GM21825 (cell line): Measurements from ENCODE around the gene ADGRF5.

Experiments used
- ATAC-seq: cut with Tn5 transposase; IDR thresholded peaks from one replicate; pipeline ENCODE4 v1.9.1; 2021; ENCODE audit warnings: mild to moderate bottlenecking, moderate library complexity; ENCODE audit not compliant: unreplicated experiment

Gene ADGRF5

DNA sequence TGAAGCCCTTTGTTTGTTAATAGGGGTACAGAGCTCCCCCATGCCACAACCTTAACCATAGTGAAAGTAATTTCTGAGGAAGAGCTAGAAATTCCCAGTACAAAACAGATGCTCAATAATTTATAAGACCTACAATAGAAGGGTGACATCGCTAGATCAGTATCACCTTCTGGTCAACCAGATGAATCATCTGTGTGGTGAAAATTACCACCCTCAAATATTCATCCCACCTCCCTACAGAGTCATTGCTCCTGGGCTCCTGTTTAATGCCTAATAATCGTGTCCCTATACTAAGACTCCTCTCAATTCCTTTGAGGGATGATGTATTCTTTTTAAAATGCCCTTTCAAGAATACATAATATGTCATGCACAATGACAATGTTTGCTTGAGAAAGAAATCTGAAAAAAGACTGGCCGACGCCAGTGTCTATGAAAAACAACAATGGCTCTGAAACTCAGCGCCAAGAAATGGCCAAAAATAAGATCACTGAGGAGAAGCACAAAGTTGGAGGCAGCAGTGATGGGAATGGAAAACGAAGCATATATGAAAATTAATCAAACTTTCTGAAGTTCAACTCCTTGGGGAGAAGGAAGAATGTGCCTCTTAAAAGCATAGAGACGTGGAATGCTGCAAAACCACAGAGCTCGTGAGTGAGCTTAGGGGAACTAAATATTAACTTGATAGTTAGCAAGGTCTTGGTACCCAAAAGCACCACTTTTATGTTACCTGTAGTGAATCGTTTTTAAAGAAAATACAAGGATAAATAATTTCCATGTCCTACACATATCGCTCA, 11.0 kb upstream of the ADGRF5 start:
- ATAC-seq, result no peak

DNA sequence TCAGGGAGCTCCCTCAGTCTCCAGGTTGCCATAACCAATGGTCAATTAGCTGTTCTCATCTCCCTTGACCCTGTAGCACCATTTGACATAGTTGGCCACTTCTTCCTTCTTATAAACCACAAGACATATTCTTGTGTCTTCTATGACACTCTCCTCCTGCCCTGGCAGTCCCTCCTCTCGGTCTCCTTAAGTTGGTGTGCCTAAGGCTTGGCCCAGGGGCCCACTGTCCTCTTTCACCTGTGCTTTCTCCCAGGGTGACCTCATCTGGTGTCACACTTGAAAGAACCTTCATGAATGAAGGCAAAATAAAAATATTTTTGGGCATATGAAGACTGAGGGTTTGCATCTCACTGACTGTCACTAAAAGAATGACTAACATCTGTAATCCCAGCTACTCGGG, 9.7 kb upstream of the ADGRF5 start:
- ATAC-seq, result no peak

- no peak for ATAC-seq
Measured at GRCh38 chr6:46930331-46930730, 8.6 kb upstream of the ADGRF5 start.

DNA sequence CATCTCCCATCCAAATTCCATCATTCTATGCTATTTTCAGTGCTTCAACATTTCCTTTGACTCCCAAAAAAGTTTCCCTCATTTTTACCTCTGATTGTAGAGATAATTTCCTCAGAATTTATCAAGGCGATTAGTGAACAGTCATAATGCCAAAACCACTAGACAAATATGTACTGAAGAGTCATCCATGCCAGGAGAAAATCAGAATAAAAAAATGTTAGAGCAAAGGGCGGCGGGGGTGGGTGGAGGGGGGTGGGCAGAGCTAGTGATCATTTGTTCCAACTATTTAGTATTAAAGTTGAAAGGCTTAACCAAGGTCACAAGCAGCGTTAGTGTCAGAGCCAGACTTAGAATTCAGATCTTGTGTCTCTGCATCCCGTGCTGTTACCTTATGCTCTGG, 5.3 kb upstream of the ADGRF5 start:
- ATAC-seq, result no peak

DNA sequence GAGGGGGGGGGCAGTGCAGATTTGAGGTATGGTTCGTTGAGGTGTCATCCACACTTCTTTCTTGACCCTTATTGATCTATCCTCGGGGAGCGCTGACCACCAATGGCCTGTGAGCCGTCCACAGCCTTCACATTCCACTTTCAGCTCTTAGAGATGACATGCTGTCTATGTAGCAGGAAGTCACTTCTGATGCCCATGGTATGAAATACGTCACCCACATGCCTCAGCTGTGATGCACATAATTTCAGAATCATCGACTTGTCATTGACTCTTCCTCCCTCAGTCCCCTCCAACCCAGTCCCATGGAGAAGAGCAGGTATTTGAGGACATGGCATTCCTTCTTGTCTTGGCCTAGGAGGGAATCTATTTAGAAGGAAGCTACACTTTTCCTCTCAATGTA, 4.7 kb upstream of the ADGRF5 start:
- no peak for ATAC-seq

GRCh38 chr6:46925563-46926253, 4.0 kb upstream of the ADGRF5 start:
- no peak for ATAC-seq

DNA sequence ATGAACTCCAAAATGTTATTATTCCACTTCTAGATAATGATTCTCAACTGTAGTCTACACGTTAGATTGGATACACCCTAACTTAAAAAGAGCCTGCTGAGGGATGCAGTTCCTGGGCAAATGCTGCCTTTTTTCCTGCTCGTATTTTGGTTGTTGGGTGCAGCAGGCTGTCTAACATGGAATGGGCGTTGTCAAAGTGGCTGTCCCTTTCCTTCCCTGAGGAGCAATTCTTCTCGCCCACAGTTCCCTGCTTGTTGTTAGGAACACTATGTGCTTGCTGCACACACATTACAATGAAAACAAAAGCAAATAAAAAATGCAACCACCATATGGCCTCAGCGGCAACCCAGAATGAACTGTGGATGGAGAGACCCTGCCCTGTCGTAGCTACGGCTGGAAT, 1.7 kb upstream of the ADGRF5 start:
- no peak for ATAC-seq

DNA sequence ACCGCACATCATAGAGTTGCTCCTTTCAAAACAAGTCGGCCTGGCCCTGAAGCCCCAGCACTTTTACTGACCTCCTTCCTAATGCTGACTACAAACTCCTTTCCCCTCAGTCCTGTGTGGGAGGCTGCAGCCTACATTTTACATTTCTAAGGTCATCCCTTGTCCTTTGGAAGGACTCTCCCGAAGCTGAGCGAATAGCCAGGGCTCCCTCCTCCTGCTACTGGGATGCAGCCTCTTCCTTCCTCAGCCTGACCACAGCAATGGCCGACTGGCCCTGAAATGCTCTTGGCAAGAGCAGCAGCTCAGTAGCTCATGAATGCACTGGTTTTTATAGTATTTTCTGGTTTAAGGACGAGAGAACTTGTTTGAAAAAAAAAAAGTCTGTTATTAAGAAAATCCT, 679 bp downstream of the ADGRF5 start:
- ATAC-seq, result no peak

DNA sequence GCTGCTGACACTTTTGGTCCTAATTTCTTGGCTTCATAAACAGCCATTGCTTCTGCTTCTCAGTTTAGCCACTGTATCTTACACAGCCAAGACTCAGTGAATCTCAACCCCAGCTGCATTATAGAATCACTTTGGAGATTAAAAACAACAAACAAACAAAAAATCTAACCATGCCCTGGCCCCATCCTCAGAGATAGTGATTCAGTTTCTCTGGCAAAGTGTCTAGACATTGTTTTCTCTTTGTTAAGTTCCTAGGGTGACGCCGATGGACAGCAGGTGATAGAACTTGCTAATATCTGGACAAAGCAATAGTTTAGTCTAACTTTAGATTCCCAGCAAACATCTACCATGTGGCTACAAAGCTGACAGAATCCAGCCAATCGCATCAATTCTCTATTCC, 2.9 kb downstream of the ADGRF5 start:
- no peak for ATAC-seq

DNA sequence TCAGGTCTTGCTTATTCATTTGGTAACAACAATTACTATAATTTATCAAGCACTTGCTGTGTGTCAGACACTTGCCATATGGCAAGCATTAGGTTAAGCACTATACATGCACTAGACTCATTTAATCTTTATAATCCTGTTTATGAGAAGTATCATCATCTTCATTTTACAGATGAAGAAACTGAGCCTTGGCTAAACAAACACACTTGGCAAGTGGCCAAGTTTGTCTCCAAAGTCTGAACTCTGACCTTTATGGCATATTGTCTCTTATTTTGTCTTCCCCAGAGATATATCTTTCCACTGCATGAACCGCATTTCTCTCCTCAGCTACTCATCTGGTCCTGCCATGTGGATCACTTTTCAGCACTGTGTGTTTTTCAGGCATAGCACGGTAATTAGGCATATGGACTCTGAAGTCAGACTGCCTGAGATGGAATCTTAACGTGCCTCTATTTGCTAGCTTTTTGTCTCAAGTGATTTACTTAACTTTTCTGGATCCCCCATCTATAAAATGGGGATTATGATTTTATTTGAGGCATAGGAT, 4.7 kb downstream of the ADGRF5 start:
- no peak for ATAC-seq

- no peak for ATAC-seq
Measured at GRCh38 chr6:46915866-46916265, 5.9 kb downstream of the ADGRF5 start.

DNA sequence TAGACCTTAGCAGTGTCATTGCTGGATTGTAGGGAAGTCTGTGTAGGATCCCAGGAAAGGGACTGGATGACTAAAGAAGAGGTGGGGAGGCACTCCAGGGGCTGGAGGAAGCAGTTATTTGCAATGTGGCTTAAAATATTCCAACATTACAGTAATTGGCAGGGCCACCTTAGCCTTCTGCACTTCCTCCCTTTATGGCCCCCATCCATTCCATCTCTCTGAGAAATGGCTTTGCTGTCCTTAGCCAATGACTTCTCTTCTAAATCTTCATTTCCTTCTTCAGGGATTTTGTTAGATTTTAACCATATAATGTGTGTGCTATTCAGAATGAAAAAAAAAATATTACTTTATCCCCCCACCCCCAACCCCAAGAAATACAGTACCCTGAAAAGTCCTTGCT, 6.4 kb downstream of the ADGRF5 start:
- ATAC-seq, result no peak

DNA sequence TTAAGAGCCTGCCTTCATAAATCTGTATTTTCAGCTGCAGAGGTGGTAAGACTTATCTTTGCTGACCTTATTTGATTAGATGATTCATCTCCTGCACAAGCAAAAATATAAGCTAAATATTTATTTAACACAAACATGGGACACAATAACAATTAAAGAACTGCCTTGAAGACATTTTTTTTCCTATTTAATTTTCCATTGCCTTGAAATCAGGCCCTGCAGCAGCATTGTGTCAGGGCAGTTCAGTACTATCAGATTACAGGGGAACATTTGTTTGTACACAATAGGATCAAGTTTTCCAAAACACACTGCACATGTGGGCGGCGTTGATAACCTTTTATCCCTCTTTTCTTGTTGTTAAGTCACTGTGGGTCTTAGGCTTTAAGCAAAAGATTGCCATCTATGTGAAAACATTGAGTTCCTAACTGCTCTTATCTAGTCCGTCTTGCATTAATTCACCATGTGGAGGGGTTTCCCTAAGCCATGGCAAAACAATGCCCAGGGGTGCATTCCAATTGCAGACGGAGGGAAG, 7.4 kb downstream of the ADGRF5 start:
- no peak for ATAC-seq

DNA sequence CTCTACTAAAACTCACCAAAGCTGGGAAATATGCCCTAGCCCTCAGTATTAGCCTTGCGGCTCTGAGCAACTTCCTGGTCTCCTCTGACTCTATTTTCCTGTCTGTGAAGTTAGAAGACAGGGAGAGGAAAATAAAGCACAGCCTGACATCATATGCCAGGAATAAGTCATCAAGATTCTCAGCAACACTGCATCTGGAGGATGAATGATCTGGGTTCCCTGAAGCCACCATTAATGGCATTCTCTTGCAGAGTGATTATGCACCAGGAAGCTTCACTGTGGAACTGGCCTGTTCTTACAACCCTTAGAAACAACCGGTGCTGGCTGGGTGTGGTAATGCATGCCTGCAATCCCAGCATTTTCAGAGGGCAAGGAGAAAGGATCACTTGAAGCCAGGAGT, 12.4 kb downstream of the ADGRF5 start:
- ATAC-seq, result no peak

DNA sequence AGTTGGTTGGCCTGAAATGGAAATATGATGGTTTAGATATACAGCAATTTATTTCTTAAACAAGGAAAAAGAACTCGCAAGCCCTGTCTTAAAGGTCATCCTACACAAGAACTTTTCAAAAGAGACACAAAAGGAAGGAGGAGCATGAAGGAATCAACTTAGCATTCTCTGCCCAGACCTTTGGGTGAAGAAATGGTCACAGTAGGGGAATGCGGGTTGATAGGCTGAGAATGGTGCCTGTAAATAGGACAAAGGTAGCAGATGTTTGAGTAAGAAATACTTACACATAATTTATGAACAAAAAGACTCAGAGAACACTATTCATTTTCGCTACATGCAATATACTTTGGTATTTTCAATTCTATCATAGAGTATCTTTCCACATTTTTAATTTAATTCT, 15.0 kb downstream of the ADGRF5 start:
- no peak for ATAC-seq

DNA sequence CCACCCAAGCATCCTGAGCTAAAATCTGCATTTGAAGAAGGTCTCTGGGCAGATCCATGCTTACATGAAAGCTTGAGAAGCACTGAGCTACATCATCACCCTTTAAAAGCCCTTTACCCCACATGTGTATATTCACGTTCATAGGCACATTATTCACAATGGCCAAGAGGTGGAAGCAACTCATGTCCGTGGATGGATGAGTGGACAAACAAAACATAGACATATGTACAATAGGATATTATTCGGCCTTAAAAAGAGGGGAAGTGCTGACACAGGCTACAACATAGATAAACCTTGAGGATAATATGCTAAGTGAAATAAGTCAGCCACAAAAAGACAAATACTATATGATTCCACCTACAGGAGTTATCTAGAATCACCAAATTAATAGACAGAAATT, 17.6 kb downstream of the ADGRF5 start:
- ATAC-seq, result no peak

GRCh38 chr6:46903175-46903574, 18.6 kb downstream of the ADGRF5 start:
- ATAC-seq, result no peak

DNA sequence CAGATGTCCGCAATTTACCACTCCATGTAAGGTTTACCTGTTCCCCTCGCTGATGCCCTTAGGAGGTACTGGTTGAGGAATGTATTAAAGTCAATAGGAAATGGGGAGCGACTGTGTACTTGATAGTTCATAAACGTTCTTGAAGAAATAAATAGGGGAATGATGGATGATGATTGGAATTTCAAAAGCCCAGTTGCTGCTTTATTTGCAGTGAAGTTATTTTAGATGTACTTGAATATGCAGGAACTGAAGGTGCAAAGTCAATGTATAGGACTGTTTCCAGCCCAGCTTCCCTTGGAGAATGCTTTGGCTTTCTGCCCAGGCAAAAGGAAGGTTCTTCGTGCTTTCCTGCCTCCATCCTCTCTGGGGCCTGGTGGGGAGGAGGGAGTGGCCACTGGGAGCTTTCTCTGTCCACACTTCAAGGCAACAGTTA, 19.8 kb downstream of the ADGRF5 start:
- ATAC-seq, result no peak

DNA sequence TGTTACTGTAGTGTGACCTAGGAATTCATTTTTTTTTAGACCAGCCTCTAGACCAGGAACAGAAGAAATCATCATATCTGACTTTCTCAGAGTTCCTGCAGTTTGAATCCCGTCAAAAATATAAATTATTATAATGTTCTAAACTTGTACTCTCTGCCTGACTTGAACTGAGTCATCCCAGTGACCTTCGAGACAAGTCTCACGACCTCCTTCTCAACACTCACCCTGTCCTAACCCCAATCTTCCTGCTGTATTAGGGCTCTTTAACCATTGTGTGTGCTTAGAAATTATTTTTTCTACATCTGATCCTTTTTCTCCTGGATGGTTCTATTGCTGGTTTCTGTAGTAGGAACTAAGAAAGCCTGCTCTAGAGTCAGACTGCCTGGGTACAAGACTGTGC, 21.5 kb downstream of the ADGRF5 start:
- no peak for ATAC-seq

GRCh38 chr6:46899659-46900058, 22.1 kb downstream of the ADGRF5 start:
- ATAC-seq, result no peak

DNA sequence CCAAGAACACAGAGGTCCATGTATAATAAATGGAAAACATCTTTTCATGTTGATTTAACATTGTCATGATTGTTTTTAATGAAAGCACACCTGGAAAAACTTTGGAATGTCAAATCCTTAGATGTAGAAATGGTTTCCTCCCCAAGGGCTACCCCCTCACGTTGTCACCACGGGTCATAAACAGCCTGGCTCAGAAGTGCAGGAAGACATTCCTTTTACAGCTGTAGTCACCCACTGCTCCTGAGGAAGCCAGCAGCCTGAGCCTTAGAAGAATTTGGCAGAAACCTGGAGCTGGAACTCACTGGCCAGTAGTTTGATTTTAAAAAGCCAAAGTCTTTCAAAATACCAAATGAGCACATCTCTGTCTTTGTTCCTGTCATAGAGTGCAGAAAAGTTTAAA, 23.7 kb downstream of the ADGRF5 start:
- no peak for ATAC-seq

DNA sequence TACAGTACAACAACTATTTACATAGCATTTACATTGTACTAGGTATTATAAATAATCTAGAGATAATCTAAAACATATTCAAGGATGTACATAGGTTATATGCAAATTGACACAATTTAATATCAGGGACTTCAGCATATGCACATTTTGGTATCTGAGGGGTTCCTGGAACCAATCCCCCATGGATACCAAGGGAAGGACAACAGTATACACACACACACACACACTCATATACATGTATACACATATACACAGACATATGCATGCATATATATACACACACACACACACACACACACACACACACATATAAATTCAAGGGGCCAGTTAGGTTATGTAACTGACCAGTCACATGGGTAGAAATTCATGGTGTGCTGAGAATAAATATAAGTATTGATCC, 24.9 kb downstream of the ADGRF5 start:
- no peak for ATAC-seq
